Measurements from ENCODE around the gene COL18A1. TPM values are rescaled to one million over a fixed set of nuclear protein-coding genes. Genes with fewer than 3 reads are reported as not detected.

Gene COL18A1
- polyA plus RNA-seq, 2 of the 4 experiments (the other 2 are of a cell fraction), result 17.3 to 88.4 TPM

- TF ChIP-seq, protein P1, sequence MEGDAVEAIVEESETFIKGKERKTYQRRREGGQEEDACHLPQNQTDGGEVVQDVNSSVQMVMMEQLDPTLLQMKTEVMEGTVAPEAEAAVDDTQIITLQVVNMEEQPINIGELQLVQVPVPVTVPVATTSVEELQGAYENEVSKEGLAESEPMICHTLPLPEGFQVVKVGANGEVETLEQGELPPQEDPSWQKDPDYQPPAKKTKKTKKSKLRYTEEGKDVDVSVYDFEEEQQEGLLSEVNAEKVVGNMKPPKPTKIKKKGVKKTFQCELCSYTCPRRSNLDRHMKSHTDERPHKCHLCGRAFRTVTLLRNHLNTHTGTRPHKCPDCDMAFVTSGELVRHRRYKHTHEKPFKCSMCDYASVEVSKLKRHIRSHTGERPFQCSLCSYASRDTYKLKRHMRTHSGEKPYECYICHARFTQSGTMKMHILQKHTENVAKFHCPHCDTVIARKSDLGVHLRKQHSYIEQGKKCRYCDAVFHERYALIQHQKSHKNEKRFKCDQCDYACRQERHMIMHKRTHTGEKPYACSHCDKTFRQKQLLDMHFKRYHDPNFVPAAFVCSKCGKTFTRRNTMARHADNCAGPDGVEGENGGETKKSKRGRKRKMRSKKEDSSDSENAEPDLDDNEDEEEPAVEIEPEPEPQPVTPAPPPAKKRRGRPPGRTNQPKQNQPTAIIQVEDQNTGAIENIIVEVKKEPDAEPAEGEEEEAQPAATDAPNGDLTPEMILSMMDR (IDR thresholded peaks at IDR 0.05), result peak; percentile 73
- no peak for TF ChIP-seq RCOR1 (IDR thresholded peaks at IDR 0.05; ENCODE audit: low read depth, low read length)
- TF ChIP-seq EHMT2 (IDR thresholded peaks at IDR 0.05; ENCODE audit: low read depth), result no peak
These were observed 150.8 kb downstream of the COL18A1 start (continued) for GRCh38 chr21:45555557-45556301.

DNA sequence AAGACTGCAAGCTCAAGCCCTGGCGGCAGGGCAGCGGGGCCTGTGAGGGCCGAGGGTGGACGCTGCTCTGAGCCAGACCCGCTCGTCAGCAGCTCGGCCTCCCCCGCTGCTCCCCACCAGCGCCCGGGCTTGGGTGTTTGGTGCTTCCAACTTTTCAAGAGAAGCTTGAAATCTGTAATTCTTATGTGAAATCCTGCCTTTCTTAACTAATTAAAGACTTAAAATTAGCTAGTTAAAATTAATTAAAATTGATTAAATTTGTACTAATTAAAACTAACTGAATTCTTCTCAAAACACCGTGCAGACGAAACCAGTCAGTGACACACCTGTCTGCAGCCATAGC is 151.3 kb downstream of the COL18A1 start:
- Histone ChIP-seq H3K4me3 (no peak overlapping the region), H3K4me2 (peak overlapping the region; percentile 79), H3K4me1 (peaks cover 12% of the 10 kb centered on the region), H3K27ac (peak overlapping the region in 1 of 2 experiments; percentile 95; a peak in 3 of 6 replicates), H3K9me3 (no peaks in the 10 kb centered on the region)
- 39% methylated on average over 12 of the region's 12 CpGs for WGBS (ENCODE audit: missing lambda C conversion rate)
- no peak for ATAC-seq
- POLR2A ChIA-PET, result interaction anchor here (0.7 to 1.6 kb wide), 5 partner anchors 15 to 264 kb away, joined by 3 to 9 read pairs (median 3); no protein-coding TSS in a partner anchor
- DNase-seq (ENCODE audit: low read depth in 1 of 2, low spot score in 1 of 2), result no peak
- CTCF ChIA-PET, result interaction anchor here (0.7 to 2.3 kb wide), 40 partner anchors 8 to 416 kb away, joined by 3 to 53 read pairs (median 4); partner anchors contain the start of gene POFUT2
- TF ChIP-seq POLR2AphosphoS2 (conservative IDR thresholded peaks at IDR 0.05; ENCODE audit: low read length) (no peak), RAD21 (conservative IDR thresholded peaks at IDR 0.05 in 1 of 2, IDR thresholded peaks at IDR 0.05 in 1 of 2) (no peak), CHD2 (IDR thresholded peaks at IDR 0.05; ENCODE audit: low read length, partially characterized antibody) (no peak), BCL3 (IDR thresholded peaks at IDR 0.05) (no peak), FOXS1 (CRISPR knock-in tag; IDR thresholded peaks at IDR 0.05) (no peak), RNF2 (IDR thresholded peaks at IDR 0.05; ENCODE audit: borderline replicate concordance, low read depth) (no peak), ZFP36 (IDR thresholded peaks at IDR 0.05; ENCODE audit: borderline replicate concordance, partially characterized antibody) (no peak), SREBF2 (IDR thresholded peaks at IDR 0.05) (no peak), CHD4 (IDR thresholded peaks at IDR 0.05; ENCODE audit: borderline replicate concordance) (no peak), MYC (IDR thresholded peaks at IDR 0.05; ENCODE audit: borderline replicate concordance, low read length) (no peak), RARB (CRISPR knock-in tag; IDR thresholded peaks at IDR 0.05) (no peak)
- TF ChIP-seq, protein P2, sequence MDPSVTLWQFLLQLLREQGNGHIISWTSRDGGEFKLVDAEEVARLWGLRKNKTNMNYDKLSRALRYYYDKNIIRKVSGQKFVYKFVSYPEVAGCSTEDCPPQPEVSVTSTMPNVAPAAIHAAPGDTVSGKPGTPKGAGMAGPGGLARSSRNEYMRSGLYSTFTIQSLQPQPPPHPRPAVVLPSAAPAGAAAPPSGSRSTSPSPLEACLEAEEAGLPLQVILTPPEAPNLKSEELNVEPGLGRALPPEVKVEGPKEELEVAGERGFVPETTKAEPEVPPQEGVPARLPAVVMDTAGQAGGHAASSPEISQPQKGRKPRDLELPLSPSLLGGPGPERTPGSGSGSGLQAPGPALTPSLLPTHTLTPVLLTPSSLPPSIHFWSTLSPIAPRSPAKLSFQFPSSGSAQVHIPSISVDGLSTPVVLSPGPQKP (IDR thresholded peaks at IDR 0.05; ENCODE audit: low read depth, low read length), result no peak
- TF ChIP-seq, protein P3, sequence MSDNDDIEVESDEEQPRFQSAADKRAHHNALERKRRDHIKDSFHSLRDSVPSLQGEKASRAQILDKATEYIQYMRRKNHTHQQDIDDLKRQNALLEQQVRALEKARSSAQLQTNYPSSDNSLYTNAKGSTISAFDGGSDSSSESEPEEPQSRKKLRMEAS (IDR thresholded peaks at IDR 0.05), result no peak
- no peak for FAIRE-seq

Data from A549 (cell line).